Cardiac muscle cell (in vitro differentiated cells and primary cell): ENCODE data around the gene ARHGAP1. TPM values are rescaled to one million over a fixed set of nuclear protein-coding genes. Genes with fewer than 3 reads are reported as not detected.

Source experiments
- DNase-seq, 2 donors: peaks; one replicate each; pipeline versions ENCODE4 v3.0.0 to v3.0.0-alpha.2; 2010 to 2017; ENCODE audit warnings: low read depth in 1 of 2, low spot score in 1 of 2
- H3K27ac ChIP-seq: fragments of 200-600 bp; sonication (generic); 2 replicates; pipeline ENCODE4 v1.5.1; 2016
- H3K27me3 ChIP-seq: fragments of 200-600 bp; sonication (generic); 2 replicates; pipeline ENCODE4 v1.6.0; 2016; ENCODE audit warnings: control low read depth
- H3K36me3 ChIP-seq: fragments of 200-600 bp; sonication (generic); 2 replicates; pipeline ENCODE4 v1.5.1; 2016; ENCODE audit warnings: control low read depth
- H3K4me1 ChIP-seq: fragments of 200-600 bp; sonication (generic); 2 replicates; pipeline ENCODE4 v1.8.1; 2017; ENCODE audit warnings: low read depth, mild to moderate bottlenecking, mixed run types
- H3K4me3 ChIP-seq: fragments of 200-600 bp; sonication (generic); 2 replicates; pipeline ENCODE4 v1.5.1; 2016; ENCODE audit warnings: mild to moderate bottlenecking
- H3K9me3 ChIP-seq: fragments of 200-600 bp; sonication (generic); 2 replicates; pipeline ENCODE4 v1.5.1; 2017; ENCODE audit warnings: low read depth, mild to moderate bottlenecking, control low read depth
- polyA plus RNA-seq: library from polyadenylated mRNA; unstranded; fragments of >200 nt; fragmentation: Nextera tagmentation; extraction: Ambion mirVana; gene quantifications from 2 replicates; pipeline ENCODE4 v1.2.1, GENCODE V29; 2016
- total RNA-seq: library from RNA; depleted of rRNA; stranded (reverse); fragments of >200 nt; gene quantifications from 2 replicates; pipeline ENCODE4 v1.2.3, GENCODE V29; 2016
- TF ChIP-seq, protein P1 (sequence below): IDR thresholded peaks from 2 replicates; pipeline ENCODE4 v1.5.1; 2012; ENCODE audit warnings: low read depth, mild to moderate bottlenecking, low read length

Gene ARHGAP1
- total and polyA plus RNA-seq, 2 experiments from 2014 or later = 59.3 to 149 TPM

DNA sequence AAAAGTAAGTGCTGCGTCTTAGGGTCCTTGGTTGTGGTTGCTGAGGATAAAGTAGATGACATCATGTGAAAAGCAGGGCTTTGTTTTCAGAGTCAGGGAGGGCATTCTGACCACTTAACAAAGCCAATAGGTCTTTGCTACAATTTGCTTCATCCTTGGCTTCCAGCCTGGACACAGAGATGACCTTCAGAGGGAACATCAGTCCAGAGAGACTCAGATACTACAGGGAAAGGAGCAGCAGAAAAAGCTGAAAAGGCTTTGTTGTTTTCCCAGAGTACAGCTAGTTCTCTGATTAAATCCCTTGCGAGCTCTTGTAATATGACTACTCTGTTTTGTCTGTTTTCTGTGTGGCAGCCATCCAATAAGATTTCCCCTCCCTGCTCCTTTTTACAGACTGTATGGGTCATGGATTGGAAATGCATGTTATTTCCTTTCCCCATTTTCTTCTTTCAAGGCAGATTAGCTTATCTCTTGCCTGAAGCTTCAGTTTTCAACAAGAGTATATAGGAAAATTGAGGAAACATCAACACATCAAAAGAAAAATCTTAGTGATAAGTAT, 51.2 kb downstream of the ARHGAP1 start:
- H3K36me3 ChIP-seq = peaks cover 38% of the 10 kb centered on the region
- no peaks in the 10 kb centered on the region for H3K4me1 ChIP-seq
- DNase-seq = peak in 1 of 2 donors; percentile 98
- no peak overlapping the region for H3K27ac ChIP-seq
- H3K4me3 ChIP-seq = no peak overlapping the region
- no peaks in the 10 kb centered on the region for H3K9me3 ChIP-seq
- TF ChIP-seq, protein P1, sequence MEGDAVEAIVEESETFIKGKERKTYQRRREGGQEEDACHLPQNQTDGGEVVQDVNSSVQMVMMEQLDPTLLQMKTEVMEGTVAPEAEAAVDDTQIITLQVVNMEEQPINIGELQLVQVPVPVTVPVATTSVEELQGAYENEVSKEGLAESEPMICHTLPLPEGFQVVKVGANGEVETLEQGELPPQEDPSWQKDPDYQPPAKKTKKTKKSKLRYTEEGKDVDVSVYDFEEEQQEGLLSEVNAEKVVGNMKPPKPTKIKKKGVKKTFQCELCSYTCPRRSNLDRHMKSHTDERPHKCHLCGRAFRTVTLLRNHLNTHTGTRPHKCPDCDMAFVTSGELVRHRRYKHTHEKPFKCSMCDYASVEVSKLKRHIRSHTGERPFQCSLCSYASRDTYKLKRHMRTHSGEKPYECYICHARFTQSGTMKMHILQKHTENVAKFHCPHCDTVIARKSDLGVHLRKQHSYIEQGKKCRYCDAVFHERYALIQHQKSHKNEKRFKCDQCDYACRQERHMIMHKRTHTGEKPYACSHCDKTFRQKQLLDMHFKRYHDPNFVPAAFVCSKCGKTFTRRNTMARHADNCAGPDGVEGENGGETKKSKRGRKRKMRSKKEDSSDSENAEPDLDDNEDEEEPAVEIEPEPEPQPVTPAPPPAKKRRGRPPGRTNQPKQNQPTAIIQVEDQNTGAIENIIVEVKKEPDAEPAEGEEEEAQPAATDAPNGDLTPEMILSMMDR = no peak
- H3K27me3 ChIP-seq = no peaks in the 10 kb centered on the region

DNA sequence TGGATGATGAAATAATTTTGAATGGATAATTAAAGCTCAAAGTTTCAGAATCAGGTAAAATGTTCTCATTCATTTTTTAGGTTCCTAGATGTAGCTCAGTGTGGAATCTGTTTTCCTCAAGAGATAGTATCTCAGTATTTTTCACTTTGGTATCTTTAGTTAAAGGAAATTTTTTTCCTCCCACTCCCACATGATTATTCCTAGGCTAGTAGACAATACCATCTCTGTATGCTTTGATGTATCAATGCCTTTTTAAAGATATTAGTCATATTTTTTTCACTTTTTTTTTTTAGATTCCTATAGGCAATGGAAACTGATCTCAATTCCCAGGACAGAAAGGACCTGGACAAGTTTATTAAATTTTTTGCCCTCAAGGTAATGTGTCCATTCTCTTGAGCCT, 56.4 kb downstream of the ARHGAP1 start:
- TF ChIP-seq, protein P1 = no peak
- Histone ChIP-seq H3K27me3 (no peaks in the 10 kb centered on the region), H3K9me3 (no peaks in the 10 kb centered on the region), H3K36me3 (peaks cover 16% of the 10 kb centered on the region), H3K4me1 (no peaks in the 10 kb centered on the region), H3K27ac (no peak overlapping the region), H3K4me3 (no peak overlapping the region)
- no peak for DNase-seq

DNA sequence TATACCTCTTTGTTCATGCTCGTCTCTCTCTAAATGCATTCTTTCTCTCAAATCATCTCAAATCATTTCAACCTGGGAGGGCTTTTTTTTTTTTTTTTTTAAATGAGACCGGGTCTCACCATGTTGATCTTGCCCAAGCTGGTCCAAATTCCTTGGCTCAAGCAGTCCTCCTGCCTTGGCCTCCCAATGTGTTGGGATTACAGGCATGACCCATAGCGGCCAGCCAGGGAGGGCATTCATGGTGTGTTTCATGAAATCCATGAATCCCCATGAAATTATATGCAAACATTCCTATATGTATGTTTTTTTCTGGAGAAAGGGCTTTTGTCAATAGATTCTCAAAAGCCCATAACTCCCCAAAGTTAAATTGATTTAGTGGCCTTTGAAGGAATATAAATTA, 56.9 kb downstream of the ARHGAP1 start:
- TF ChIP-seq, protein P1 = no peak
- Histone ChIP-seq H3K4me3 (no peak overlapping the region), H3K4me1 (no peaks in the 10 kb centered on the region), H3K36me3 (peaks cover 16% of the 10 kb centered on the region), H3K27me3 (no peaks in the 10 kb centered on the region), H3K27ac (no peak overlapping the region), H3K9me3 (no peaks in the 10 kb centered on the region)
- DNase-seq = no peak

DNA sequence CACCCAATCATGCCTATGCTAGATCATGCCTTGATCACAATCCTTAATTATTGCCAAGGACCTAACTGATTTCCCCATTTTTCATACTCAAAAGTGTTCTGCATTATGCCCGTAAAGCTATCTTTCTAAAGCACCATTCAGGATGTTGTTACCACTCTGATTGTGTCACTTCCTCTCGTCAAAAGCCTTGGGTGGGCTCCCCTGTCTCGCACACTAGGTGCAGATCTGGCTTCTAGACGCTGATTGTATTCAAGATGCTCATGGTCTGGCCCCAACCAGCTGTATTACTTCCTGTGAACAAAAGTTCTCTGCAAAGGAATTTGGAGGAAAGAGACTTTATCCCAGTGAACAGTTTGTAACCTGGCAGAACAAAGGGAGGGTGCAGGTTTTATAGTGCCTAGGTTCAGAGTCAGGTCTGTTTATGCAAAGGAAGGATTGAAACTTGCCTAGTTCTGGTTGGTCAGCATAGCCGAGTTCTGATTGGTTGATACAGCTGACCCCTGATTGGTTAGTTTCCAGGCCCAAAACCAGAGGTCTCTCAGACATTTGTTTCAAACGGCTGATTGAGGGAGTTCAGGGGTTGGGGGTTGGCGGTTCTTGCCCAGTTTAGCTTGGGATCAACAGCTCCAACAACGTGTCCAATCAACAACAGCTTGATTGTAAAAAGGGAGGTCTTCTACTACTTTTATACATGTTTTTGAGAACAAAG, 57.6 kb downstream of the ARHGAP1 start:
- DNase-seq = no peak
- no peaks in the 10 kb centered on the region for H3K9me3 ChIP-seq
- no peak overlapping the region for H3K4me3 ChIP-seq
- H3K27me3 ChIP-seq = no peaks in the 10 kb centered on the region
- no peak overlapping the region for H3K27ac ChIP-seq
- H3K36me3 ChIP-seq = peaks cover 12% of the 10 kb centered on the region
- TF ChIP-seq, protein P1 = no peak
- no peaks in the 10 kb centered on the region for H3K4me1 ChIP-seq

DNA sequence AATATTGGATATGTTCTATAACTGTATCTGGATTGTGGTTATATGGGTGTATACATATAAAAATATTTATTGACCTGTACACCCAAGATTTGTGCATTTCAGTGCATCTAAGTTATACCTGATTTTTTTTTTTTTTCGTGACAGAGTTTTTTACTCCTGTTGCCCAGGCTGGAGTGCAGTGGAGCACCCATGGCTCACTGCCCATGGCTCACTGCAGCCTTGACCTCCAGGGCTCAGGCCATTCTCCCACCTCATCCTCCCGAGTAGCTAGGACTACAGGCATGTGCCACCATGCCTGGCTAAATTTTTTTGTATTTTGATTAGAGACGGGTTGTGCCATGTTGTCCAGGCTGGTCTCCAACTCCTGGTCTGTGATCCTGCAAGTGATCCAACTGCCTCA, 58.8 kb downstream of the ARHGAP1 start:
- Histone ChIP-seq H3K36me3 (peaks cover 7% of the 10 kb centered on the region), H3K4me1 (no peaks in the 10 kb centered on the region), H3K27ac (no peak overlapping the region), H3K9me3 (no peaks in the 10 kb centered on the region), H3K27me3 (no peaks in the 10 kb centered on the region), H3K4me3 (no peak overlapping the region)
- TF ChIP-seq, protein P1 = no peak
- DNase-seq = no peak
